B cell (primary cell): ENCODE measurements around the gene TPBGL. TPM values are rescaled to one million over a fixed set of nuclear protein-coding genes. Genes with fewer than 3 reads are reported as not detected.

Experiments used
- ATAC-seq: fragments of 200-7000 bp; cut with Tn5 transposase; one replicate; pipeline ENCODE4 v1.10.0; 2021; ENCODE audit warnings: low read depth, mild to moderate bottlenecking, moderate number of reproducible peaks, moderate library complexity
- CTCF ChIA-PET: fragments of 350-600 bp; sonication (Branson Sonifier 250); formaldehyde crosslinking; loops from one replicate; lab custom pipeline; 2021; ENCODE audit warnings: antibody characterized with exemption, inconsistent platforms; lab: Charles Lee
- POLR2A ChIA-PET: fragments of 350-600 bp; sonication (Branson Sonifier 250); formaldehyde crosslinking; loops from one replicate; lab custom pipeline; 2021; ENCODE audit warnings: antibody characterized with exemption; lab: Charles Lee
- DNase-seq: peaks from one replicate; pipeline ENCODE4 v3.0.0; 2013
- H2AFZ ChIP-seq: 2 replicates; pipeline ENCODE4 v1.6.1; 2012; ENCODE audit warnings: mild to moderate bottlenecking, low read depth, low read length; ENCODE audit not compliant: insufficient read depth, poor library complexity, severe bottlenecking
- H3K27ac ChIP-seq, 2 donors: 1 replicate in 1 of 2; 2 replicates in 1 of 2; pipeline ENCODE4 v1.5.1; 2012 to 2013; ENCODE audit warnings: low read length in 2 of 2, mild to moderate bottlenecking in 2 of 2, moderate library complexity in 1 of 2
- H3K27me3 ChIP-seq, 4 experiments: fragments of 200-600 bp in 1 of 4; sonication (generic) in 1 of 4; replicated peaks in 1 of 4; 1 replicate in 2 of 4; 2 replicates in 2 of 4; pipeline versions ENCODE4 v1.6.1 to v1.7.0; 2013 to 2016; ENCODE audit warnings: low read length in 3 of 4, mild to moderate bottlenecking in 2 of 4, mixed read lengths in 1 of 4, moderate library complexity in 1 of 4; ENCODE audit not compliant: insufficient read depth in 4 of 4, control insufficient read depth in 3 of 4; ENCODE audit errors: control extremely low read depth in 1 of 4
- H3K36me3 ChIP-seq, 2 experiments: replicated peaks in 1 of 2; 1 replicate in 1 of 2; 2 replicates in 1 of 2; pipeline versions ENCODE4 v1.6.1 to v1.7.1; 2013; ENCODE audit warnings: low read length in 1 of 2; ENCODE audit not compliant: insufficient read depth in 2 of 2, control insufficient read depth in 1 of 2; ENCODE audit errors: control extremely low read depth in 1 of 2, extremely low read depth in 1 of 2
- H3K4me1 ChIP-seq, 2 donors: fragments of 200-600 bp in 1 of 2; sonication (generic) in 1 of 2; 1 replicate in 1 of 2; 2 replicates in 1 of 2; pipeline versions ENCODE4 v1.5.1 to v1.6.1; 2013 to 2017; ENCODE audit warnings: low read length in 2 of 2; ENCODE audit not compliant: control insufficient read depth in 2 of 2, insufficient read depth in 2 of 2
- H3K4me2 ChIP-seq: replicated peaks from 2 replicates; pipeline ENCODE3; 2012; ENCODE audit warnings: mild to moderate bottlenecking, low read depth, low read length; ENCODE audit not compliant: poor library complexity, severe bottlenecking
- H3K4me3 ChIP-seq, 5 experiments: fragments of 200-600 bp in 1 of 5; sonication (generic) in 1 of 5; 1 replicate in 3 of 5; 2 replicates in 2 of 5; pipeline versions ENCODE4 v1.5.1 to v1.7.0; 2011 to 2016; ENCODE audit warnings: low read length in 4 of 5, mild to moderate bottlenecking in 4 of 5, low read depth in 2 of 5, control low read depth in 1 of 5, moderate library complexity in 1 of 5; ENCODE audit not compliant: insufficient read depth in 1 of 5; ENCODE audit errors: control extremely low read depth in 1 of 5, extremely low read depth in 1 of 5
- H3K79me2 ChIP-seq: fragments of 200-600 bp; sonication (generic); one replicate; pipeline ENCODE4 v1.6.0; 2016; ENCODE audit warnings: low read length; ENCODE audit not compliant: control insufficient read depth, insufficient read depth
- H3K9ac ChIP-seq: fragments of 200-600 bp; sonication (generic); 2 replicates; pipeline ENCODE4 v1.6.1; 2017; ENCODE audit warnings: mild to moderate bottlenecking, low read length, moderate library complexity
- H3K9me3 ChIP-seq, 3 donors: one replicate each; pipeline versions ENCODE4 v1.6.1 to v1.7.1; 2013; ENCODE audit warnings: low read length in 2 of 3; ENCODE audit not compliant: control insufficient read depth in 2 of 3, insufficient read depth in 1 of 3; ENCODE audit errors: control extremely low read depth in 1 of 3
- H4K20me1 ChIP-seq: 2 replicates; pipeline ENCODE4 v1.6.0; 2012; ENCODE audit warnings: mild to moderate bottlenecking, low read length; ENCODE audit not compliant: insufficient read depth, control insufficient read depth, poor library complexity, severe bottlenecking
- H3K27ac Mint-ChIP-seq: one replicate; pipeline ENCODE4 v1.8.0; 2021; ENCODE audit warnings: mixed read lengths
- H3K27me3 Mint-ChIP-seq: one replicate; pipeline ENCODE4 v1.8.0; 2021; ENCODE audit warnings: mixed read lengths
- H3K4me1 Mint-ChIP-seq: one replicate; pipeline ENCODE4 v1.8.0; 2021; ENCODE audit warnings: mixed read lengths
- H3K4me3 Mint-ChIP-seq: one replicate; pipeline ENCODE4 v1.8.0; 2021; ENCODE audit warnings: mixed read lengths
- H3K9me3 Mint-ChIP-seq: one replicate; pipeline ENCODE4 v1.8.0; 2022; ENCODE audit warnings: mixed read lengths; ENCODE audit not compliant: insufficient read depth
- EZH2 ChIP-seq: IDR thresholded peaks from 2 replicates; pipeline ENCODE4 v1.6.1; 2012; ENCODE audit warnings: borderline replicate concordance, low read depth, mild to moderate bottlenecking, moderate library complexity, low read length; ENCODE audit not compliant: insufficient read depth, poor library complexity, severe bottlenecking
- WGBS: methylation state at CpG from one replicate; pipeline ENCODE4 v1.1.5; 2013; ENCODE audit warnings: missing lambda C conversion rate; ENCODE audit not compliant: insufficient coverage; 5-methylcytosine and 5-hydroxymethylcytosine counted together
- intact Hi-C: fragments of 100-400 bp; cut with micrococcal nuclease; formaldehyde crosslinking; loops from one replicate; pipeline ENCODE4 v1.10.0; 2022
- polyA plus RNA-seq: library from polyadenylated mRNA; depleted of rRNA; stranded (reverse); fragments of >200 nt; gene quantifications from 2 replicates; pipeline ENCODE4 v1.2.3, GENCODE V29; 2012
- total RNA-seq, 2 donors: library from RNA; stranded (reverse); fragments of 120-200 nt in 1 of 2; gene quantifications; 1 replicate in 1 of 2; 2 replicates in 1 of 2; pipeline versions ENCODE4 v1.2.3 to v1.2.4, GENCODE V29; 2013 to 2022
- TF ChIP-seq, protein P1 (sequence below): fragments of 200-600 bp; IDR thresholded peaks from one replicate; pipeline ENCODE4 v1.8.0; 2022; ENCODE audit warnings: antibody characterized with exemption, mild to moderate bottlenecking

The TPBGL gene
- total and polyA plus RNA-seq, 2 donors (not counting 1 experiment from before 2014, with no cell fraction given), result not detected

GRCh38 chr11:75244052-75244814 lies 3.7 kb downstream of the TPBGL start:
- peaks cover 0 to 44% (median 24%) of the 10 kb centered on the region in 4 experiments for H3K27me3 ChIP-seq
- DNase-seq, result no peak
- H3K9ac ChIP-seq, result no peak overlapping the region
- Mint-ChIP-seq H3K4me1 (peaks cover 8% of the 10 kb centered on the region), H3K27me3 (peaks cover 49% of the 10 kb centered on the region), H3K4me3 (no peak overlapping the region), H3K27ac (no peak overlapping the region), H3K9me3 (no peaks in the 10 kb centered on the region)
- no peak for ATAC-seq
- no peak overlapping the region for H3K4me2 ChIP-seq
- no peaks in the 10 kb centered on the region for H3K36me3 ChIP-seq
- WGBS, result 84% methylated on average over 5 of the region's 10 CpGs
- H3K4me3 ChIP-seq, result no peak overlapping the region
- POLR2A ChIA-PET, result no interaction called here
- H3K79me2 ChIP-seq, result no peaks in the 10 kb centered on the region
- TF ChIP-seq, protein P1, sequence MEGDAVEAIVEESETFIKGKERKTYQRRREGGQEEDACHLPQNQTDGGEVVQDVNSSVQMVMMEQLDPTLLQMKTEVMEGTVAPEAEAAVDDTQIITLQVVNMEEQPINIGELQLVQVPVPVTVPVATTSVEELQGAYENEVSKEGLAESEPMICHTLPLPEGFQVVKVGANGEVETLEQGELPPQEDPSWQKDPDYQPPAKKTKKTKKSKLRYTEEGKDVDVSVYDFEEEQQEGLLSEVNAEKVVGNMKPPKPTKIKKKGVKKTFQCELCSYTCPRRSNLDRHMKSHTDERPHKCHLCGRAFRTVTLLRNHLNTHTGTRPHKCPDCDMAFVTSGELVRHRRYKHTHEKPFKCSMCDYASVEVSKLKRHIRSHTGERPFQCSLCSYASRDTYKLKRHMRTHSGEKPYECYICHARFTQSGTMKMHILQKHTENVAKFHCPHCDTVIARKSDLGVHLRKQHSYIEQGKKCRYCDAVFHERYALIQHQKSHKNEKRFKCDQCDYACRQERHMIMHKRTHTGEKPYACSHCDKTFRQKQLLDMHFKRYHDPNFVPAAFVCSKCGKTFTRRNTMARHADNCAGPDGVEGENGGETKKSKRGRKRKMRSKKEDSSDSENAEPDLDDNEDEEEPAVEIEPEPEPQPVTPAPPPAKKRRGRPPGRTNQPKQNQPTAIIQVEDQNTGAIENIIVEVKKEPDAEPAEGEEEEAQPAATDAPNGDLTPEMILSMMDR, result no peak
- TF ChIP-seq EZH2, result no peak
- H4K20me1 ChIP-seq, result no peaks in the 10 kb centered on the region
- peaks cover 12 to 15% of the 10 kb centered on the region in 2 donors for H3K4me1 ChIP-seq
- H3K27ac ChIP-seq, result no peak overlapping the region
- CTCF ChIA-PET, result interaction anchor here (1.0 to 10.1 kb wide), 7 partner anchors 11 to 314 kb away, joined by 3 to 284 read pairs (median 3); no protein-coding TSS in a partner anchor
- intact Hi-C loops, result no loop called here
- no peak overlapping the region for H2AFZ ChIP-seq
- no peaks in the 10 kb centered on the region for H3K9me3 ChIP-seq

DNA sequence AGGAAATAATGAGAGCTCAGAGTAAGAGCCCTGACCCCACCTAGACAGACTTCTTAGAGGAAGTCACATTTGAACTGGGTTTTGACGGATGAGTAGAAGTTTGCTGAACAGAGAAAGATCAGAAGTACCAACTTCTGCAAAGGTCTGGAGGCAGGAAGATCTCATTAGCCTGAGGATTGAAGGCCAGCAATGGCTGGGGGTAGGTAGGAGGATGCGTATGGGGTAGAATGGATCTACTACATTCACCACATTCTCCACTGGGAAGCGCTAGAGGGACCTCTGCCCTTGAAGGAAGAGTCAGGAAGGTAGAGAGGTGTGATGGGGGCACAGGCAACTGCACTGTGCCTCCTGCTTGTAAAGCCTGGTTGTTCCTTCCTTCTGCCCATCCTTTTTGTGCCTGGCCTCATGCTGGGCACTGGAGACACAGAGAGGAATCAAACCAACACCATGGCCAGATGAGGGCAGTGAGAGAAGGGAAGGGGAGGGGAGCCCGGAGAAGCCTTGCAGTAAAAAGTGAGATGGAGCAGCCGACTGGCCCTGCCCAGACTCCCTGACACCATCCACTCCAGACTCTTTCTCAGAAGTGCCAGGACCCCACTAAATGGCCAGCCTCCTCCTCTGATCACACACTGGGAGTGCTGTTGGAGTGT lies 4.9 kb downstream of the TPBGL start:
- no peak overlapping the region for H3K27ac Mint-ChIP-seq
- POLR2A ChIA-PET, result no interaction called here

More for the DNA sequence above, 4.9 kb downstream of the TPBGL start:
- H3K9ac ChIP-seq, result no peak overlapping the region
- H3K27ac ChIP-seq, result no peak overlapping the region
- H3K27me3 ChIP-seq, result peaks cover 0 to 33% (median 14%) of the 10 kb centered on the region in 4 experiments
- no peaks in the 10 kb centered on the region for H3K9me3 ChIP-seq
- DNase-seq (no peak), ATAC-seq (no peak)
- WGBS, result no CpG with 5 or more reads among the region's 5 CpGs
- TF ChIP-seq, protein P1, result no peak
- TF ChIP-seq EZH2, result no peak
- H3K4me3 Mint-ChIP-seq, result no peak overlapping the region
- no peaks in the 10 kb centered on the region for H3K9me3 Mint-ChIP-seq
- H3K4me2 ChIP-seq, result no peak overlapping the region
- no peak overlapping the region for H2AFZ ChIP-seq
- intact Hi-C loops, result no loop called here
- peaks cover 6% of the 10 kb centered on the region for H3K4me1 Mint-ChIP-seq
- H3K4me1 ChIP-seq, result peaks cover 8 to 9% of the 10 kb centered on the region in 2 donors
- CTCF ChIA-PET, result interaction anchor here (1.0 to 10.1 kb wide), 7 partner anchors 10 to 316 kb away, joined by 3 to 284 read pairs (median 3); no protein-coding TSS in a partner anchor
- H3K36me3 ChIP-seq, result no peaks in the 10 kb centered on the region
- H3K4me3 ChIP-seq, result no peak overlapping the region
- H3K79me2 ChIP-seq, result no peaks in the 10 kb centered on the region
- no peaks in the 10 kb centered on the region for H4K20me1 ChIP-seq
- H3K27me3 Mint-ChIP-seq, result peaks cover 39% of the 10 kb centered on the region
